ENCODE results near the gene PNMA1. TPM values are rescaled to one million over a fixed set of nuclear protein-coding genes. Genes with fewer than 3 reads are reported as not detected.

The PNMA1 gene
- total and polyA plus RNA-seq, 11 donors = 7.4 to 32.3 (median 25.9) TPM

- Histone ChIP-seq H3K4me3 (no peak overlapping the region), H3K9me3 (no peaks in the 10 kb centered on the region), H3K36me3 (peaks cover 0 to 67% (median 57%) of the 10 kb centered on the region in 9 donors), H3K27ac (peak overlapping the region in 4 of 12 donors; percentile 70 to 100 (median 88)), H3K27me3 (no peaks in the 10 kb centered on the region), H3K4me1 (peaks cover 39 to 55% (median 52%) of the 10 kb centered on the region in 12 donors)
- ATAC-seq (no peak), DNase-seq (peak in 1 of 5 donors; percentile 18)
- TF ChIP-seq POLR2A (IDR thresholded peaks at IDR 0.05) (no peak), CTCF (IDR thresholded peaks at IDR 0.05) (no peak)
- intact Hi-C loops (cut with DNase I) = no loop called here
- 92 to 96% (median 94%) methylated on average over 20 to 22 of the region's 22 CpGs for WGBS, 4 donors
Observed at GRCh38 chr14:73738518-73739173, 24.5 kb upstream of the PNMA1 start.

GRCh38 chr14:73736842-73737241, 22.7 kb upstream of the PNMA1 start:
- no peak for ATAC-seq
- Histone ChIP-seq H3K4me3 (no peak overlapping the region), H3K36me3 (peaks cover 0 to 81% (median 69%) of the 10 kb centered on the region in 9 donors), H3K9me3 (no peaks in the 10 kb centered on the region), H3K4me1 (peaks cover 24 to 46% (median 34%) of the 10 kb centered on the region in 12 donors), H3K27ac (peak overlapping the region in 1 of 12 donors; percentile 36), H3K27me3 (no peaks in the 10 kb centered on the region)
- 89 to 91% (median 90%) methylated on average over 13 of the region's 13 CpGs for WGBS, 4 donors
- peak in 1 of 5 donors; percentile 25 for DNase-seq
- TF ChIP-seq POLR2A (IDR thresholded peaks at IDR 0.05) (no peak), CTCF (IDR thresholded peaks at IDR 0.05) (no peak)
- intact Hi-C loops (cut with DNase I) = no loop called here

- 56 to 69% (median 64%) methylated on average over 3 of the region's 3 CpGs for WGBS, 4 donors
- Histone ChIP-seq H3K36me3 (peaks cover 0 to 92% (median 84%) of the 10 kb centered on the region in 9 donors), H3K27me3 (no peaks in the 10 kb centered on the region), H3K4me1 (peaks cover 0 to 47% (median 25%) of the 10 kb centered on the region in 12 donors), H3K9me3 (no peaks in the 10 kb centered on the region), H3K27ac (peak overlapping the region in 5 of 12 donors; percentile 20 to 84 (median 47)), H3K4me3 (no peak overlapping the region)
- no peak for ATAC-seq
- no peak for TF ChIP-seq CTCF (IDR thresholded peaks at IDR 0.05)
- intact Hi-C loops (cut with DNase I) = no loop called here
- DNase-seq = peak in 2 of 5 donors; percentile 4 to 19
Observed at GRCh38 chr14:73732006-73732405, 17.8 kb upstream of the PNMA1 start.

GRCh38 chr14:73731111-73731510, 16.9 kb upstream of the PNMA1 start:
- no peaks in the 10 kb centered on the region for H3K9me3 ChIP-seq
- peak; percentile 28 to 63 (median 48) for ATAC-seq
- intact Hi-C loops (cut with DNase I) = no loop called here
- DNase-seq = peak in 1 of 5 donors; percentile 40
- TF ChIP-seq CTCF (IDR thresholded peaks at IDR 0.05) (peak in 2 of 12 donors; percentile 18 to 23), POLR2A (IDR thresholded peaks at IDR 0.05) (no peak)
- no peaks in the 10 kb centered on the region for H3K27me3 ChIP-seq
- 46 to 63% (median 50%) methylated on average over 3 of the region's 3 CpGs for WGBS, 4 donors
- no peak overlapping the region for H3K4me3 ChIP-seq
- peaks cover 0 to 56% (median 34%) of the 10 kb centered on the region in 12 donors for H3K4me1 ChIP-seq
- H3K27ac ChIP-seq = peak overlapping the region in 10 of 12 donors; percentile 2 to 84 (median 40)
- peaks cover 0 to 92% (median 84%) of the 10 kb centered on the region in 9 donors for H3K36me3 ChIP-seq

Measured in heart left ventricle (tissue), 16 donors.